GM12891 (cell line): ENCODE results near the gene KDM4B.

Experiments used
- PAX5 ChIP-seq: IDR thresholded peaks from 2 replicates; pipeline ENCODE4 v1.6.1; 2011; ENCODE audit warnings: low read length, moderate library complexity, mild to moderate bottlenecking; ENCODE audit not compliant: insufficient read depth, severe bottlenecking
- POLR2A ChIP-seq: IDR thresholded peaks from 2 replicates; pipeline ENCODE4 v1.6.1; 2011; ENCODE audit warnings: low read depth, low read length, control low read depth
- POLR2AphosphoS5 ChIP-seq: IDR thresholded peaks from 2 replicates; pipeline ENCODE4 v1.6.1; 2011; ENCODE audit warnings: low read depth, low read length, control low read depth
- POU2F2 ChIP-seq: IDR thresholded peaks from 2 replicates; pipeline ENCODE4 v1.6.1; 2011; ENCODE audit warnings: low read depth, mild to moderate bottlenecking, control low read depth, low read length, moderate library complexity
- SPI1 ChIP-seq: IDR thresholded peaks from 2 replicates; pipeline ENCODE4 v1.6.1; 2011; ENCODE audit warnings: low read depth, low read length, control low read depth
- TAF1 ChIP-seq: IDR thresholded peaks from 2 replicates; pipeline ENCODE4 v1.6.1; 2011; ENCODE audit warnings: low read depth, low read length, control low read depth

DNA sequence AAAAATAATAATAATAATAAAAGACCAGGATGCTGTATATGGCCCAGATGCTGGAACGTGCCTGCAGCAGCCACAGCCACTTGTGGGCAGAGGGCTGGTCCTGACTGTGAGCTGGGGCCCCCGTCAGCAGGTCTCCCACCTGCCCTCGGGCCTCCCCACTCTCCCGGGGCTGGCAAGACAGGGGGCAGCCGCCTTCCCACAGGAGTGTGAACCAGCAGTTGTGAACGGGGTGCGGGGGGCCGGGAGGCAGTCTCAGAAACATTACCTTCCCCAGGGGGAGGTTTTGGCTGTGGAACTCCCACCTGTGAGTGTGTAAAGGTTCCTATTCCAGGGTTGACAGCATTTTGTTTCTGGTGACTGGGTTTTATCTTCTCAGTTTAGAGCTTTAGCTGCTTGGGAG, 151.4 kb downstream of the KDM4B start:
- no peak for TF ChIP-seq POLR2AphosphoS5
- TF ChIP-seq POLR2A = no peak
- TF ChIP-seq POU2F2 = no peak
- TF ChIP-seq SPI1 = no peak
- TF ChIP-seq TAF1 = no peak
- no peak for TF ChIP-seq PAX5
